Activated gamma-delta T cell treated with anti-CD3 and anti-CD28 coated beads, Interleukin-2, amount 50 U/mL, for 16 hours (primary cell): Measurements from ENCODE around the gene ZNF311.
"Not testable (repeated sequence)": the region's sequence is repeated elsewhere in the genome, so short reads cannot be mapped to it uniquely, and the experiment has no call there.

Source experiments
- DNase-seq: peaks from one replicate; pipeline ENCODE4 v3.0.0-alpha.2; 2020; ENCODE audit warnings: low read depth

The ZNF311 gene

DNA sequence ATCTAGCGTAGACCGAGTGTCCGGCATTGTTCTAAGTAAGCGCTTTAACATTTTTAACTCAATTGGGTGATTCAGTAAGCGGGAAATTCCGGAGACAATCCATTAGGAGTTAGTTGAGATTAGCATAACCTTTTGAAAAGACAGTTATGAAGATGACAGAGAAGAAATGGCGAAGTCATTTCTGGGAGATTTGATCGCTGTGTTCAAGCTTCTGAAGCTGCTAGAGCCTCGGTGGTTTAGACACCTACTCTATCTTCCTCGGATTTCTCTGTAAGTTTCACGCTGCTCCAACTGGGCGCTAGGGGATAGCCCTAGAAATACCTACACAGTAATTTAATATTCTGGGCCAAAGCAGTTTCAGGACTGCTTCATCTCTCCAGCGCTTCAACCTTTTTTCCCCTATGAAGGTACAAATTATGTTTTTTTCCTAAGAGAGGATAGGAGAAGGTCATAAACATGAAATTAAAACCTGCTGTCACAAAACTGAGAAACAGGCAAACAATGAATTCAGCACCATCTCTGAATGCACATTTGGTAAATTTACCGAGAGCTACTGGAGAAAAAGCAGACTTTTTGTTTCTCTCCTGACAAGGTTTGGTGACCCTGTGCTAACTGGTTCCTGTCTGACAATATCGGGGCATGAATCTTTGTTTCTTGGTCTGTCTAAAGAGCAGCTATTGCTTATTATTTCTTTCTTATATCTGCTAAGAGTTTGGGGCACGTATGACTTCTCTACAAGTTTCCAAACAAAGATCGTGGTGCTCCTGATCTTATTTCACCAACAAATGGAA, 22.4 kb downstream of the ZNF311 start:
- no peak for DNase-seq

- peak; percentile 57 for DNase-seq
Measured at GRCh38 chr6:28981833-28982475, 23.2 kb downstream of the ZNF311 start.

DNA sequence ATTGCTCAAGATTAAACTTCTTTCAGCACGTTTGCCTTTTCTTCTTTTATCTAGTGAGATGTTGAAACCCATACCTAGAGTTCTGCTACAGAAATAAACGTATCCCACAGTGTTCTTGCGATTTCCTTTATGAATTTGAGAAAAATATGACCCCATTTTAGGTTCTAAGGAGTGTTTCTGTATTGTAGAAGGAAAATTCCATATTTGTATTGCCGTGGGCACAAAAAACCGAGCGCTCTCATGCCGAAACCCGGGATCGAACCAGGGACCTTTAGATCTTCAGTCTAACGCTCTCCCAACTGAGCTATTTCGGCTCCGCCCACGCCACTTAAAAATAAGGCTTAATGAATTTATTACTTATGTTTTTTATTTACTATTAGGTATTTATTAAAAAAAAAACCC, 23.7 kb downstream of the ZNF311 start:
- peak; percentile 70 for DNase-seq

GRCh38 chr6:28980852-28981430, 24.2 kb downstream of the ZNF311 start:
- no peak for DNase-seq

DNA sequence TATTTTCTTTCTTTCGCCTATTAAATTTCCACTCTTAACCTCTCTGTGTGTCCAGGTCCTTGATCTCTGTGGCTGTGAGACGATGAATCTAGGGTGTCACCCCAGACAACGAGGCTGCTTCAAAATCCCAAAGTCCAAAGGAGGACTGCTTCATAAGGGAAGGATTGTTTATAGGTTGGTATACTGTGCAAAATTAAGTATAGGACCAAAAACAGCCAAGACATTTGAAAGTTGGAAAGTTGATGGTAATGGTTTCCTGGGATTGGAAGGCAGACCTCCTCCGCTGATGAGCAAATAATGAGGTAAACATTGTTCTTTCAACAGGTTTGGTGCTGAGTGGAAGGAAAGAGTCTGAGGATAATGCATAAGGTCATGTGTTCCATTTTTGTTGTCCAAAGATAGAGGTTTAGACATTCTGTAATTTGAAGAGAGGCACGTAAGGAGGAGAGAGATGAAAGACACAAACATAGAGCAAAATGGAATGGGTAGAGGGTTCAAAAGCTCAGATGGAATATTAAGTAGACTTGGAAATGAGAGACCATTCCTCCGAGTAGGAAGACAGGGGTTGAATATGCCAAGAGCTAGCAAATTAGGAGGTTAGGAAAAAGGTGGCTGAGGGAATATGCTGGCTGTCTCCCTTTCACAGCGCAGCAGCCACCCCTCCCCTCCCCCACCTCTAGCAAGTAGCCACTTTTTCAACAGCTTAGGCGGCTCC, 24.8 kb downstream of the ZNF311 start:
- no peak for DNase-seq

GRCh38 chr6:28979679-28980078, 25.4 kb downstream of the ZNF311 start:
- no peak for DNase-seq

DNA sequence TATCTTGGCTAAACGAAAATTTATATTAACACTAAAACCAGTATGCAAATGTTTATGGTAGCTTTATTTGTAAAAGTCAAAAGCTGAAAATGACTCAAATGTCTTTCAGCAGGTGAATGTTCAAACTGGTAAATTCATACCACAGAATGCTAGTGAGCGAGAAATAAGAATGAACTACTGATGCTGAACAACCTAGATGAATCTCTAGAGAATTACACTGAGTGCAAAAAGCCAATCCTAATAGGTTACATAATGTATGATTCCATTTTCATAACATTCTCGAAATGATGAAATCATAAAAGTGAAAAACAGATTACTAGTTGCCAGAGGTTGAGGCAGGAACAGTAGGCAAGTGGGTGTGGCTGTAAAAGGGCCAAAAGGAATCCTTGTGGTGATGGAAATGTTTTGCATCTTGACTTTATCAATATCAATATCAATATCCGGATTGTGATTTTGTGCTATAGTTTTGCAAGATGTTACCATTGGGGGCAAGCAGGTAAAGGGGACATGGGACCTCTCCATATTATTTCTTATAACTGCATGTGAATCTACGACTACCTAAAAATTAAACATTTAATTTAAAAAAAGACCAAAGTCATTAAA, 26.1 kb downstream of the ZNF311 start:
- DNase-seq: no peak

GRCh38 chr6:28978133-28978491, 27.0 kb downstream of the ZNF311 start:
- DNase-seq: no peak

- DNase-seq: no peak
Measured at GRCh38 chr6:28977341-28978132, 27.6 kb downstream of the ZNF311 start.

- DNase-seq: no peak
Measured at GRCh38 chr6:28976677-28977076, 28.4 kb downstream of the ZNF311 start.

DNA sequence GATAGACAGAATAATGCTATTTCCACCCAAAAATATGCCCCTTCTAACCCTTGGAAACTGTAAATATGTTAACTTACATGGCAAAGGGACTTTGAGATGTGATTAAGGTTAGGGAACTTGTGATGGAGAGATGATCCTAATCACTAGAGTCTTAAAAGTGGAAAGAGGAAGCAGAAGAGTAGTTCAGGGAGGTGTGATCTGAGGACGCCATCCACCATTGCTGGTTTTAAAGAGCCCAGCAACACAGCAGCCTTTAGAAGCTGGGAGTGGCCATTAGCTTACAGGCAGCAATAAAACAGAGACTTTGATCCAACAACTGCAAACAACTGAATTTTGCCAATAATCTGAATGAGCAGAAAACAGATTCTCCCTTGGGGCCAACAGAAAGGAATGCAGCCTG, 30.6 kb downstream of the ZNF311 start:
- DNase-seq: no peak

- not testable (repeated sequence) for DNase-seq
Measured at GRCh38 chr6:28970056-28970455, 35.1 kb downstream of the ZNF311 start.

DNA sequence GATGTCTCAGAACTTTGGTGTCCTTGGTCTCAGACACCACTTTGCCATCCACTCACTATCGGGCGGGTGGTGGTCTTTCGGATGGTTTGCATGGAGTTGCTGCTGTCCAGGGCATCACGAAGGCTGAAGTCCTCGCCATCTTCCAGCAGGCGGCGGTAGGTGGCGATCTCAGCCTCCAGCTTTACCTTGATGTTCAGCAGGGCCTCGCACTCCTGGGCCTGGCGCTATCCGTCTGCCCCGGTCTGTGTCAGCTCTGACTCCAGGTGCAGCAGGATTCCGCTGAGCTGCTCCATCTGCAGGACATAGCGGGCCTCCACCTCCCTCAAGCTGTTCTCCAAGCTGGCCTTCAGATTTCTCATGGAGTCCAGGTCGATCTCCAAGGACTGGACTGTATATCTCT, 36.0 kb downstream of the ZNF311 start:
- DNase-seq: no peak

DNA sequence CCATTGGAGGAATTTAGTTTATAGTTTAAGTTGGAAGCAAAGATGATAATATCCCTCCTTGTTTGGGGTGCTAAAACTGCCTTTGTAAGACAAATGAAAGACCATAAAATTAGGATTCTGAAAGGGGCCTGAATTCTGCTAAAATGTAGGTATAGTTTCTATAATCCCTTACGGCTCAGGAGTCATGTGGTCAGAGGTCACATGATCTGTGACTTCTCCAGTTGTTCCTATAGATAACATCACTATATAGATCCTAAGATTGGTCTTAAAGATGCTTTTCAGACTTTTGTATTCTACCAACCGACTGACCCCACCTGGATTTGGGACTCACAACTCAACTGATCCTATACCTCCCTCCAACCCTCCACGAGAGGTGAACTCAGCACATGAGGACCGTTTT, 36.6 kb downstream of the ZNF311 start:
- DNase-seq: no peak

GRCh38 chr6:28965706-28966105, 39.4 kb downstream of the ZNF311 start:
- DNase-seq: no peak

DNA sequence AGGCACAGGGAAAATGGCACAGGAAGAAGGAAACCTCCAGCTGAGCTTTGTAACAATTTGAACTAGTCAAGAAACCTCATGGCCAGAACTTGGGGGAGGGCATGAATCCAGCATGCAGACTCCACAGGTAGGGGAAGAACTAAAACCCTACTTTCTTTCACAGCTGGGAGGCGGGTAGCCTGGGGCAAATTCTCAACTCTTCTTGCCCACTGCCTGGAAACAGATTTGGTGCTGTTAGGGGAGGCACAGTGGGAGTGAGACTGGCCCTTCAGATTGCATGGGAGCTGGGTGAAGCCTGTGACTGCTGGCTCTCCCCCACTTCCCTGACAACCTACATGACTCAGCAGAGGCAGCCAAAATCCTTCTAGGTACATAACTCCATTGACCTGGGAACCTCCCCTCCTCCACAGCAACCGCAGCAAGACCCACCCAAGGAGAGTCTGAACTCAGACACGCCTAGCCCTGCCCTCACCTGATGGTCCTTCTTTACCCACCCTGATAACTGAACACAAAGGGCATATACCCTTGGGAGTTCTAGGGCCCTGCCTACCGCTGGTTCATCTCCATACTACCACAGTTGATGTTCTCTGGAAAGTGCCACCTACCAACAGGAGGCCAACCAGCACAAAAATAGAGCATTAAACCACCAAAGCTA, 44.1 kb downstream of the ZNF311 start:
- no peak for DNase-seq

DNA sequence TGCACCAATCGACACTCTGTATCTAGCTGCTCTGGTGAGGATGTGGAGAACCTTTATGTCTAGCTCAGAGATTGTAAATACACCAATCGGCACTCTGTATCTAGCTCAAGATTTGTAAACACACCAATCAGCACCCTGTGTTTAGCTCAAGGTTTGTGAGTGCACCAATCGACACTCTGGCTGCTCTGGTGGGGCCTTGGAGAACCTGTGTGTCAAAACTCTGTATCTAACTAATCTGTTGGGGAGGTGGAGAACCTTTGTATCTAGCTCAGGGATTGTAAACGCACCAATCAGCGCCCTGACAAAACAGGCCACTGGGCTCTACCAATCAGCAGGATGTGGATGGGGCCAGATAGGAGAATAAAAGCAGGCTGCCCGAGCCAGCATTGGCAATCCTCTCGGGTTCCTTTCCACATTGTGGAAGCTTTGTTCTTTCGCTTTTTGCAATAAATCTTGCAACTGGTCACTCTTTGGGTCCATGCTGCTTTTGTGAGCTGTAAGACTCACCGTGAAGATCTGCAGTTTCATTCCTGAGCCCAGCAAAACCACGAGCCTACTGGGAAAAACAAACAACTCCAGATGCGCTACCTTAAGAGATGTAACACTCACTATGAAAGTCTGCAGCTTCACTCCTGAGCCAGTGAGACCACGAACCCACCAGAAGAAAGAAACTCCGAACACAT, 46.4 kb downstream of the ZNF311 start:
- not testable (repeated sequence) for DNase-seq

DNA sequence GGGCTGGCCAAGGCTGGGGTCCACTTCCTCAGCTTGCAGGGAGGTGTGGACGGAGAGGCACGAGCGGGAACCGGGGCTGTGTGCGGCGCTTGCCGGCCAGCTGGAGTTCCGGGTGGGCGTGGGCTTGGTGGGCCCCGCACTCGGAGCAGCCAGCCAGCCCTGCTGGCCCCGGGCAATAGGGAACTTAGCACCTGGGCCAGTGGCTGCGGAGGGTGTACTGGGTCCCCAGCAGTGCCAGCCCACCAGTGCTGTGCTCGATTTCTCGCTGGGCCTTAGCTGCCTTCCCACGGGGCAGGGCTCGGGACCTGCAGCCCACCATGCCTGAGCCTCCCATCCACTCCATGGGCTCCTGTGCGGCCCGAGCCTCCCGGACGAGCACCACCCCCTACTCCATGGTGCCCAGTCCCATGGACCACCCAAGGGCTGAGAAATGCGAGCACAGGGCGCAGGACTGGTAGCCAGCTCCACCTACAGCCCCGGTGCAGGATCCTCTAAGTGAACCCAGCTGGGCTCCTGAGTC, 47.3 kb downstream of the ZNF311 start:
- DNase-seq: not testable (repeated sequence)

DNA sequence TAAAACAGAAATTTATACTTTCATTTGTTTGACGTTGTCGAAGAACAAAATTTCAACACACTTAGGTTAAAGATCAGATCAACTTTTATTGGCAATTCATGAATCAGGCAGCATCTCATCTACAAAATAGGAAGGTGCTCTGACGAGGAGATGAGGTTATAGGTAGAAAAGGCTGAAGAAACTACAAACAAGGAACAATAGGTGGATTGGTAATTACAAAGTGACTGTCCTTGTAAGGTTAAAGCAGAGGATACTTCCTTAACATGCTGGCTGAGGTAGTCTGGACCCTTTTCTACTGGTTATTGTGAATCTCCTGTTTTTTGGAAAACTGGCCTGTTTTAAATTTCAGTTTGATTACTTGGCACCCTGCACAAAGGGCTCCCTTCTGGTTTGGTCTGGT, 48.8 kb downstream of the ZNF311 start:
- no peak for DNase-seq

- DNase-seq: no peak
Measured at GRCh38 chr6:28953585-28954258, 51.4 kb downstream of the ZNF311 start.
